Hindlimb muscle (tissue), 1 donor: Measurements from ENCODE around the gene CCNF. TPM values are rescaled to one million over a fixed set of nuclear protein-coding genes. Genes with fewer than 3 reads are reported as not detected.

Experiments used
- DNase-seq: peaks from one replicate; pipeline ENCODE4 v3.0.0-alpha.2; 2013
- polyA plus RNA-seq: library from polyadenylated mRNA; unstranded; fragments of 120-200 nt; gene quantifications from one replicate; pipeline ENCODE4 v1.2.1, GENCODE V29; 2013; ENCODE audit not compliant: insufficient read length

CCNF gene
- polyA plus RNA-seq, 1 donor, result 7.0 TPM

- no peak for DNase-seq
Measured at GRCh38 chr16:2458887-2459646, 29.8 kb downstream of the CCNF start.

GRCh38 chr16:2459647-2460390 is 30.6 kb downstream of the CCNF start, which contains the start of gene TEDC2:
Gene TEDC2 (plus strand): TSS chr16:2460109. CDS start chr16:2460145, 36 bp downstream.
- DNase-seq, result peak; percentile 95

- DNase-seq, result no peak
Measured at GRCh38 chr16:2460391-2460713, 31.1 kb downstream of the CCNF start.

- DNase-seq, result no peak
Measured at GRCh38 chr16:2460916-2461315, 31.7 kb downstream of the CCNF start.

GRCh38 chr16:2462031-2462866 is 33.0 kb downstream of the CCNF start:
- no peak for DNase-seq

- no peak for DNase-seq
Measured at GRCh38 chr16:2464333-2464732, 35.1 kb downstream of the CCNF start.

- DNase-seq, result no peak
Measured at GRCh38 chr16:2465653-2466415, 36.6 kb downstream of the CCNF start.

GRCh38 chr16:2466667-2467527 is 37.6 kb downstream of the CCNF start:
- no peak for DNase-seq

- peak; percentile 92 for DNase-seq
Measured at GRCh38 chr16:2467528-2468232, 38.4 kb downstream of the CCNF start.

GRCh38 chr16:2468233-2468724 is 39.0 kb downstream of the CCNF start:
- DNase-seq, result peak; percentile 52

- no peak for DNase-seq
Measured at GRCh38 chr16:2468725-2469398, 39.6 kb downstream of the CCNF start.

- DNase-seq, result no peak
Measured at GRCh38 chr16:2469399-2470233, 40.4 kb downstream of the CCNF start.

GRCh38 chr16:2470234-2470601 is 41.0 kb downstream of the CCNF start:
- DNase-seq, result no peak

- no peak for DNase-seq
Measured at GRCh38 chr16:2470603-2471015, 41.4 kb downstream of the CCNF start.

GRCh38 chr16:2471016-2471652 is 41.9 kb downstream of the CCNF start, which contains the start of gene NTN3:
Gene NTN3 (plus strand): TSS chr16:2471297. CDS start chr16:2471702, 405 bp downstream.
- DNase-seq, result peak; percentile 67

- DNase-seq, result no peak
Measured at GRCh38 chr16:2471653-2472487, 42.6 kb downstream of the CCNF start.

GRCh38 chr16:2472488-2472864 is 43.2 kb downstream of the CCNF start:
- no peak for DNase-seq
